GM21737 (cell line): ENCODE measurements around the gene ARMC9.

Experiments used
- ATAC-seq: cut with Tn5 transposase; IDR thresholded peaks from one replicate; pipeline ENCODE4 v1.9.1; 2021; ENCODE audit warnings: mild to moderate bottlenecking, moderate library complexity; ENCODE audit not compliant: unreplicated experiment

Gene ARMC9

DNA sequence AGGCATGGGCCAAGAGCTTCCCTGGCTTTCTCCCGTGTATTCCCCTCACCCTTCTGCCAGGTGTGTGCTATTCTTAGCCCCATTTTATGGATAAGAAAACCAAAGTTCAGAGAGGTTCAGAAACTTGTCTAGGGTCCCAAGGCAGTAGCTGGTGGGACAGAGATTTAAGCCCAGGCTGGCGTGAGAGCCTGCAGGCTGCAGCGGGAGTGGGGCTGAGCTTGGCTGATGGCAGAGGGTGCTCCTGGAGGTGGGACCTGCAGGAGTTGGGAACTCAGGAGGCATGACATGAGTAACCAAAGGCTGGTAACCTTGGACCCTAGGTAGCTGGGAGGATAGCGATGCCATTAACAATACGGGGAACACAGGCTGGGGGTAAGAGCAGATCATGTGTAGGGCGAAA lies 109.8 kb downstream of the ARMC9 start:
- ATAC-seq = no peak

DNA sequence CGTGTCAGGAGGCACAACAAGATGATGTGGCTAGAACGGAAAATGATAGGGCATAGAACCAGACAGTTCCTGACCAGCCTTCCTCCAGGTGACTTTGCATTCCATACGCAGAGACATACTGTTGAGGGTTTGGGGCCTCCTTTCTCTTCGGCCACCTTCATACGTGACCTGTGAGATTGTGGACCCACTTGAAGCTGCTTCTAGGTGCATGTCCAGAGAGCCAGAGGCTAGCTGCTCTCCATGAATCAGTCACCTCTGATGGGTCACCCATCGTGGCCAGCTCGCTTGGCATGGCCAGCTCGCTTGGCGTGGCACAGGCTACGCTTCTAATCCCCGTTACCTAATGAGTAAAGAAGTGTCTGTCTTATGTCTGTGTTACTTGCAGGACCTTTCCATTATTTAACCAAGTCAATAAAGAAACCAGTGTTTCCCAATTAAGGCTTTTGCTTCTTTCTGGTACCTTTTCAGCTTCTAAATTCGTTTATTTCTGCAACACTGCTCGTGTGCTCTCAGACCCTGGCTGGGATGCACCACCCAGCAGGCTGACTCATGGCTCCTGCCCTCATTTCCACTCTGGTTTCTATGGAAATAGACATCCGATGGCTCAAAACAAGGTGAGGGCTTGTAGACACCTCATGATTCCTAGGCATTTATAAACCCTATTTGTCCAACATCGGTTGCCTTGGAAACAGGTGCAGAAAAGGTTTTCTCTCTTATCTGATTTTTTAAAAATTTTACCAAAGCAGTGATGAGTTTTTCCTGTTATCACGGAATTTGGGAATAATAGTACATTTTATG lies 110.4 kb downstream of the ARMC9 start:
- ATAC-seq = no peak

DNA sequence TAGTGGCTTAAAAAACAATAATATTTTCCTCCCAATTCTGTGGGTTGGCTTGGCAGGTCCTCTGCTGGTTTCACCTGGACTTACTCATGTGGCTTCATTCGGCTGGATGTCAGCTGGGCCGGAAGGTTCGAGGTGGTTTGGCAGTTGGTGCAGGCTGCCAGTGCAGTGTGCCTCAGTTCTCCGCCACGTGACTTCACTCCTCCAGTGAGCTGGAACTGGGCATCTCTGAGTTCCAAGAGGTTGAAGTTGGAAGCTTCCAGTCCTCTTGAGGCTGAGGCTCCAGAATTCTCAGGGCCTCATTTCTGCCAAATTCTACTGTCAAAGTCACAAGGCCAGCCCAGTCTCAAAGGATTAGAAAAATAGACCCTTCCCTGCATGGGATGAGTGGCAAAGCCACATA lies 113.6 kb downstream of the ARMC9 start:
- no peak for ATAC-seq

DNA sequence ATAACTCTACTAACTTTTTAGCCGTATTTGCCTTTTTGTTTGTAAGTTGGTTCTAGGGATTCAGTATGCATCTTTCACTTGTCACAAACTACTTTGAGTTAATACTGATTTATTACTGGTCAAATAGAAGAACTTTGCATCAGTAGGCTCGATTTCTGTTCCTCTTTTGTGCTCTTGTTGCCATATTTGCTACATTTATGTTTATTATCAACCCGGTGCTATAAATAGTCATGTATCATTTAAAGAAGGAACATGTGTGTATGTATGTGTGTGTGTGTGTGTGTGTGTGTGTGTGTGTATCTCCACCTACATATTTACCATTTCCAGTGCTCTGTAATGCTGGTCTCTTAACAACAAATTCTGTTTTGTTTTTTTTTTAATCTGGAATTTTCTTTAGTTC lies 117.5 kb downstream of the ARMC9 start:
- no peak for ATAC-seq

DNA sequence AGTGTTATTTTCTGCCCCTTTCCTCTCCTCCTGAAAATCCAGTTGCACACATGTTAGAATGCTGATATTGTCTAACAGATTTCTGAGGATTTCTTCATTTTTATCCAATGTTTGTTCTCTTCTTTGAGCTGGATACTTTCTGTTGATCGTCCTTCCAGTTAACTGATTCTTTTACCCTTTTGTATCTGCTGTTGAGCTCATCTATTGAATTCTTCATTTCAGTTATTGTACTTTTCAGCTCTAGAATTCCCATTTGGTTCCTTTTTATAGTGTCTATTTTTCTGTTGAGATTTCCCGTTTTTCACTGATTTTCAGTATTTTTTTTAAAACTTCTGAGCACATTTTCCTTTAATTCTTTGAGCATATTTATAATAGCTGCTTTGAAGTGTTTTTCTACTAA lies 119.1 kb downstream of the ARMC9 start:
- ATAC-seq = no peak

DNA sequence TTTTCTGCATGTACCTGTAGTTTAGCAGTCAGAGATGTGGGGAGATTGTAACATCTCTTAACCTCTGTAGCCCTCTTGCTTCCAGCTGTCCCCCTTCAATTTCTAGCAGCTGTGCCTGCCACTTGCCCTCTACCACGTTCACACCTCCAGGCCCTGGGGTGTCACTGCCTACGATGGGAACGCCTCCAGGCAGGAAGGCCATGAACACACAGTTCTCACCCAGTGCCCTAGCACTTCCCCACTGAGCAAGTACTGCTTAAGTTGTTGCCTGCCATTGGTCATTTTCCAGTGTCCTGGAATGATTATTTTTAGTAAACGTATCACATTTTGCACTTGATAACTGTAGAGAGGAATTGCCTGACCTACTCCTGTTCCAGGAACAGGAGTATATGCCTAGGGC lies 120.0 kb downstream of the ARMC9 start:
- ATAC-seq = no peak

DNA sequence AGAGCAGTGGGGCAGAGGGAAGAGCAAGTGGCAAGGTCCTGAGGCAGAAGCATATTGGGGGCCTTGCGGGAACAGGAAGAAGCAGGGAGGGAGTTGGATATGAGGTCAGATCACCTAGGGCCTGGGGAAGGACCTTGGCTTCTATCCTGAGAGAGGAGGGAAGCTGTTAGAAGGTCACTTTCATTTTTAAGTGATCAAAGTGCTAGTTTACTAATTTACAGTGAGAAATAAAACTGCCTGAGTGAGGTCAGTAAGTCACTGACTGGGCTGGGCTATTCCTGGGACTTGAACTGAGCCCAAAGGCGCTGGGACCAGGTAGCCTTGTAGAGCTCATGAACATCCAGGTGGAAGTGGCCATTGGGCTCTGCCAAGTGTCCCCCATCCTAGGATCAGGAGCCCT lies 120.5 kb downstream of the ARMC9 start:
- no peak for ATAC-seq

DNA sequence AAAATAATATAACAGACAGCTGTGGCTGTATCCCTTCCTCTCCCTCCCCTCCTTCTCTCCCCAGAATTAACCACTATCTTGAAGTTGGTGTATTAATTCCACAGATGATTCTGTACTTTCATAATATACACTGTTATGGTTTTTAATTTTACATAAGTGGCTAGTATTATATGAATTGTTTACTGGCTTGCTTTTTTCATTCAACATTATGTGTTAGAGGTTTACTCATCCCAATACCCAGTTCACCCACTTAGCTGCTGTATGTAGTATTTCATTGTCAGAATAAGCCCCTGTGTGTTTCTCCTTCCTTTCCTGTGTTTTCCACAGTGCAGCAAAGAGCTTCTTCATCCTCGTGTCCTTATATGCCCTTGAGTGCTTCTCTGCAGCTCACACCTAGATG lies 121.4 kb downstream of the ARMC9 start:
- ATAC-seq = no peak

DNA sequence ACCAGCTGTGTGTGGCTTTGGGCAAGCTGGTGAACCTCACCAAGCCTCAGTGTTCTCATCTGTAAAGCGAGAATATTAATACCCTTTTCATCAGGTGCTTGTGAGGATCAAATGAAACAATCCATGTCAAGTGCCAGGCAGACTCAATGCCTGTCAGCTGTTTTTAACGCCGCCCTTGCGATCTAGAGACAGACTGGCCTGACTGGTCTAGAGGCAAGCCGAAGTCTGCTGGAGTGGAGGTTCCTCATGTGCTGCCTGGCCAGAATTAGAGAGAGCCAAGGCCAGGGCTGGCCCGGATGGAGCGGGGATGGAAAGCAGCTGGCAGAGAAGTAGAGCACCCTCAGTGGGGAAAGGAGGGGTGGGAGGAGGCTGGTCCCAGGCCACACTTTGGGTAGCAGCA lies 122.6 kb downstream of the ARMC9 start:
- no peak for ATAC-seq

DNA sequence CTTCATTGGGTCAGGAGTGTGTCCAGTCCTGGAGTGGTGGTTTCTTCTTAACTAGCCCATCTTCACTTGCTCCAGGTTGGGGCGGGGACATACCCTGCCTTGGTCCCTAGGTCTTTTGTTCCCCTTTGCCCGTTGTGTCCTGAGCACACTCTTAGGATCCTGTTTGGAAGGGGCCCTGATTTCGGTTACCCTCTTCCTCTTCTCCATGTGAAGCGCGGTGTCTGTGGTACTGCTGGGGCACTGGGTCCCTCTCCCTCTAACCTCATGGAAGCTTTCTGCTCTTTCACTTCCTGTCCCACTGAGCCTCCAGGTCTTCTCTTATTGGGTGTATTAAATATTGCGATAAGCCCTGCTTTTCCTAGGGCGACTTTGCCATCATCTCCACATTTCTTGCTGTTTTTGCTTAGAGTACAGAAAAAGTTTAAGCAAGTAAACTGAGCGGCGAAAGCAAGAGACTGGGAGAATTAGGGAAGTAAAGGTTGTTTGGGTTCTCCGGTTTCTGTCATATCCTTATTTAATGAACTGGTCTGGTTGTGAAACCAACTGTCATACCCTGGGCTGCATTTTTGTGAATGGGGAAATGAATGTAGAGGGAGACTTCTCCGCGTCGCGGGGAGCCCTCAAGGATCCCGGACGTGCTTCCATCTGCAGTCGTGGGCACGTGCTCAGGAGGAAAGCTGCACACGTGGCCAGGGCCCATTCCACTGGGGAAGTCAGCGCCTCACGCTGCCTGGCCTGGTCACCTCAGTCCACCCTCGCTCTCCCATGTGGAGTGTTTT lies 123.3 kb downstream of the ARMC9 start:
- ATAC-seq = no peak

DNA sequence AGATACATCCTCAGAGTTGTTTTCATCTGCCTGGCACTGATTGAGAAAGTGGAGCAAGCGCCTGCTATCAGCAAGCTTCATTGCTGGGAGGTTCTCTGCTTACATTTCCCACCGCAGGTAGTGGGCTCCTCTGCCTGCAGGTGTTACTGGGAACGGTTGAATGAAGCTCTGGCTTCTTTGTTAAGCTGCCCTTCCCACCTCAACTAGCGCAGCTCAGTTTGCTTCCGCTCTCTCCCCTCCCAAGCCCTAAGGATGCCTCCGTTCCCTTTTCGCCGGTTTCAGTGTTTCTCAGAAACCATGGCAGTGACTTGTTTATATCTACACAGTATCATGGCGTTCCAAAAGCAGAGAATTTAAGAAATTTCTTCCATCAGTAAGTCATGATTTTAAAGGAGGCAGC lies 124.9 kb downstream of the ARMC9 start:
- no peak for ATAC-seq

DNA sequence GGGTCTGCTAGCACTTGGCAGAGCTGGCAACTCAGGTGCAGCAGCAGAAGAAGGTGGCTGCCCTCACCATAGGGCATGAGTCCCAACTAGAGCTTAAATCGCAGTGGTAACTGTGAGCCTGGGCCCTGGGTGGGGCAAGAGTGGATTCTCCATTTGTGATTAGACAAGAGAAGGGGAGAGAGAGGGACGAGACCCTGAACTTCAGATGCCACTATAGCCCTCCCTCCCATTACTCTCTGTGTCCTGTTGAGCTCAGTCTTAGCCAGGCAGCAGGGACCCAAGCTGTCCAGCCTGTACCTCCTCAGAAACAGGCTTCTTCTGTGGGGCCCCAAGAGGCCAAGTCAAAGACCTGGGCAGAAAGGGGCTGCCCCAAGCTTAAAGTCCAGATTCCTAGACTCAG lies 127.4 kb downstream of the ARMC9 start:
- ATAC-seq = no peak

DNA sequence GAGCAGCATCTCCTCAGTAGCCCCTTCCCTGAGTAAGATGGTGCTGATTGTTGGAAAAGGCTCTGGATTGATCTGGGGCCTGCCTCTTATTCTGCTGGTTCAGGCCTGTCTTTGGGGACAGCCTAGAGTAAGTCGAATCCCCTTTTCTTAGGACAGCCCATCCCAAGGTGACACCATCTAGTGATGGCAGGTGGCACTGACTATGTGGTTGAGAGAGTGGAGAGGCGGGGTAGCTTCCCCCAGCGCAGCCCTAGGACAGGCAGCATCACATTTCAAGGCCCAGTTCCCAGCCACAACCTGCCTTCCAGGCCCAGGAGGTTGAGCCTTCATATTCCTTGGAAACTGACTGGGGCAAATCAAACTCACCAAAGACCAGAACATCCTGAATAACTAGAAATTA lies 128.0 kb downstream of the ARMC9 start:
- ATAC-seq = no peak

DNA sequence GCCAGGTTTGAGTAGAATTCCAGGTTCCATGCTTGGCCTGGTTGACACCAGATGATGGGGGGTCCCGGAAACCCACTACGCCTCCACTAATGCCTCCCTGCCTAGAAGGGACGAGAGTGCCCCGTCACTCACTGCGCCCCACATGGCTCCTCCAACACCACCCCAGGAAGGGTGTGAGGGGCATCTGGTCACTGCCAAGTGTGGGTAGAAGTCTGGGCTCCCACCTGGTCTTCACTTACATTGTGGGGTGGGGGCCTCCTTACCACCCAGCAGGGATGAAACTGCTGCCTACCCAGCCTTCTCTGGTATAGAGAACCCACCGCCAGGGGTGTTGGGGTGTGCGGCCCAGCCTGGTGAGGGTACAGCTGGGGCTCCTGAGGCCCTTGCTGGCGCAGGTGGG lies 131.9 kb downstream of the ARMC9 start:
- no peak for ATAC-seq

DNA sequence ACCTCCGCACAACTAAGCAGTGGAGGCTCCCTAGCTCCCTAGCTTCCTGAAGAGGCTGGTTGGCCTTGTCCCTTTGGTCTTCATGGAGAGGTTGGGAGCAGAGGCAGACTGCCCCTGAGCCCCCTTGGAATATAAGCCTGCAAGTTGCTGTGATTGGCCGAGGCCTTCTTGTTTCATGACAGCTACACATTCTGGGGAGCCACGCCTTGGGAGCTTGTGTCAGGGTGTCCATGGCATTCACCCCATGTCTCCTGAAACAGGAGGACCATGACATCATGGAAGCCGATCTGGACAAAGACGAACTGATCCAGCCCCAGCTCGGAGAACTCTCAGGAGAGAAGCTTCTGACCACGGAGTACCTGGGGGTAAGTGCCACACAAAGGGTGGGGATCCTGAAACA lies 133.1 kb downstream of the ARMC9 start:
- ATAC-seq = no peak

DNA sequence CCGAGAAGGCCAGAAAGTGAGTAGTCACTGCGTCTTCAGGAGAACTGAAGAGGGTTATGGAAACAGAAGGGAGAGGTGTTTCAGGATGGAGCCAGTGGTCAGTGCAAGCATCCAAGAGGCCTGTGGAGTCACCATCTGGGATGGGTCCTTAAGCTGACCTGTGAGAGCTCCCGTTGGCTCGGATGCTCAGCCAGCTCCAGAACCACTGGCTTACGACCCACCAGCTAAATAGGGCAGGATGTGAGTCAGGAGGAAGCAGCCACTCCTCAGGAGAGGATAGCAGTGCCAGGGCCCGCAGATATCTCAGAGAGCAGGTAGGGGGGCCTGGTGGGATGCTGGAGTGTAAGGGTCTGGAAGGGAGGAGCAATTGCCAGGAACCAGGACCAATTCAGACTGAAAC lies 134.0 kb downstream of the ARMC9 start:
- ATAC-seq = no peak

DNA sequence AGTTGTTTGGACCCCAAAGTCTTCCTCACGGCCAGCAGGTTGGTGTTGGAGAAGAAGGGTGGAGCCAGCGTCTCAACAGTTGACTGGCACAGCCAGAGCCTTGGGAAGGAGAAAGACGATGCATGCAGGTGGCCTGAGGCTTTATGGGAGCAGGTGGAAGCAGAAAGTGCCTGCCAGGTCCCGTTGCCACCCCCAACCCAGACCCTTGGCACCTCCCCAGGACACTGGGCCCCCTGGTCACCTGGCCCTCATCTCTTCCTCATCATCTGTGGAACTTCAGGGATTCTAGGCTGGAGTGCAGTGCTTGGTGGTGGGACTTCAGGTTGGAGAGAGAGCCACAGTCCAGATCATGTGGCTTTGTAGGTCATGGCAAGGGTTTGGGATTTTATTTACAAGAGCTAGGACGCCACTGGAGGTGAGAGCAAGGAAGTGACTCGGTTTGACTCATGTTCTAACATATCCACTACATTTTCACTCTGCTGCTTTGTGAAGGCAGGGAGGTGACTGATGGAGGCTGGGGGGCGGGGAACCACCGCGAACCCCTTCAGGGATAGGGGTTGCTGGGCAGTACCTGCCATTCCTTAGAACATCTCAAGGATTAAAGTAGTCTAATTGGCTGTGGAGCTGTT lies 134.6 kb downstream of the ARMC9 start:
- no peak for ATAC-seq

DNA sequence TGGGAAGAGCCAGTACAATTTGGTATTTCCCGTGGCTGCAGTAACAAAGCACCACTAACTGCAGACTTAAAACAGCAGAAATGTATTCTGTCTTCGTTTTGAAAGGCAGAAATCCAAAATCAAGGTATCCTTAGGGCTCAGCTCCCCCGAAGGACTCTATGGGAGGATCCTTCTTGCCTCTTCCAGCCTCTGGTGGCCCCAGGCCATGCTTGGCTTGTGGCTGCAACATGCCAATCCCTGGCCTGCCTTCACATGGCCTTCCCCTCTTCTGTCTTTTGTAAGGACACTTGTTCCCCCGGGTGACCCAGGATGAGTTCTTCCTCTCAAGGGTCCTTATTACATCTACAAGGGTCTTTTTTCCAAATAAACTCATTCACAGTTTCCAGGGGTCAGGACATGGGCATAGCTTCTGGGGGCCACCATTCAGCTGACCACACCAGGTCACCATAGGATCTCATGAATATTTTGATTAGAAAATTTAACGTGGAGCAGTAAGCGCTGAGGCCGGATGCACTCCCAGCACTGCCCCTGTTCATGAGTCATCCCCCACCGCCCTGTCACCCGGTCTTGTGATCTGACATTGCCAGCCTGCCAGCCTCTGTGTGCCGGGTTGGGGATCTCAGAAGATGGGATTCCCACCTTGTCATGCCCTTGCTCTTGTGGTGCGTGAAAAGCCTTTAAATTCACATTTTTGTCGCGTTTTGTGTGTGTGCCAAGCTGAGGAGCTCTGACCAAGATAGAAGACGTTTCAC lies 135.9 kb downstream of the ARMC9 start:
- no peak for ATAC-seq

DNA sequence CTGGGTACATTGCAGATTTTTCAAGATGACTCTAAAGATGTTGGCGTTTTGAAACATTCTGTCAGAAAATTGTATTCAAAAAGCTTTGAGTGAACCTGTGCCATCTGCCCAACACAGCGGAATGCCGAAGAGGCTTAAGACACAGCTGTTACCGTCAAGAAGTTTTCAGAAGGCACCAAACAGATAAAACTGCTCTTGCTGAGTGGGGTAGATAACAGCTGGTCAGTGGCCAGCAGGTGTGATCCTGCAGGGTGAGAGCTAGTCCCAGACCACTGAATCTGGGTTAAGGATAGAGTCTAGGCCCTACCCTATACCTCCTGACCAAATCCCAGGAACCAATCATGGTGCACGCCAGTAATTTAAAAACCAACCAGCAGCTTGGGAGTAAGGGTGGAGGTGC lies 136.6 kb downstream of the ARMC9 start:
- no peak for ATAC-seq

DNA sequence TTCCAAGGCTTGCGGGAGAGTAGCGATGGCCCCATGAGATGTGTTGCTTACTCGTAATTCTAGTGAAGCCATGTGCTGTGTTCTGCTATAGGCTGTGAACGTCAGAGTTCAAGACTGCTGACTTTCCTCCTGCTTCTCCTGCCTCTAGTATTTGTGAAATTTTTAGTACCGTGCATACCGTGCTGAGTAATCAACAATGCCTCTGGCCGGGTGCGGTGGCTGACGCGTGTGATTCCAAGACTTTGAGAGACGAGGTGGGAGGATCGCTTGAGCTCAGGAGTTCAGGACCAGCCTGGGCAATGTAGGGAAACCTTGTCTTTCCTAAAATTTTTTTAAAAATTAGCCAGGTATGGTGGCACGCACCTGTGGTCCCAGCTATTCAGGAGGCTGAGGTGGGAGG lies 137.2 kb downstream of the ARMC9 start:
- no peak for ATAC-seq

DNA sequence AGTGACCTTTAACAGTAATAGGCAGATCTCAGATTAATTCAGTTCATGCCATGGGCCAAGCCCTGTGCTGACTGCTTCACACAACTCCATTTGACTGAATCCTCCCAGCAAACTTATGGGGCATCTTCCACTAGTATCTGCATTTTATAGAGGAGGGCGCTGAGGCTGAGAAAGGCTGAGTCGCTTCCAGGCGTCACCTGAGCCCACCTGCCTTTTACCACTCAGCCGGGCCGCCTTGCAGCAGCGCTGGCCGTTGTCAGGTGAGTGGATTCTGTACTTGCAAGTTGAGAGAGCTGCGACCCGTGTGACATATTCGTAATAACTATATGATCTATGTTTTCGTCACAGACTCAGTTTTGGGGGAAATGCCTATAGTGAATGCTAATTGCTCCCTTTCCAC lies 137.8 kb downstream of the ARMC9 start:
- no peak for ATAC-seq
